Measurements from ENCODE around the gene OXGR1. TPM values are rescaled to one million over a fixed set of nuclear protein-coding genes. Genes with fewer than 3 reads are reported as not detected.

OXGR1 gene
- total and polyA plus RNA-seq, 2 of the 8 experiments (the other 6 are each of a cell fraction or from before 2014, with no cell fraction given), result 0.34 to 1.8 TPM

GRCh38 chr13:96963786-96964475, 30.3 kb downstream of the OXGR1 start:
- Histone ChIP-seq H3K18ac (ENCODE audit: extremely low read depth, low read length) (no peak overlapping the region), H2BK12ac (ENCODE audit: low read depth, low read length) (no peak overlapping the region), H3K79me2 (ENCODE audit: control insufficient read depth in 1 of 2, insufficient read depth in 2 of 2, low read length in 2 of 2) (no peaks in the 10 kb centered on the region), H3K79me1 (ENCODE audit: low read depth, low read length) (no peaks in the 10 kb centered on the region), H4K20me1 (replicated peaks in 1 of 2; ENCODE audit: control insufficient read depth in 1 of 2, insufficient read depth in 2 of 2, low read length in 2 of 2) (no peaks in the 10 kb centered on the region), H4K91ac (replicated peaks; ENCODE audit: insufficient read length, low read length) (no peak overlapping the region), H3K36me3 (ENCODE audit: control insufficient read depth in 2 of 4, insufficient read depth in 4 of 4, low read length in 3 of 4) (peaks cover 0 to 4% (median 0%) of the 10 kb centered on the region in 4 experiments; a peak in 1 of 8 replicates), H3K56ac (replicated peaks; ENCODE audit: insufficient read length, low read depth, low read length) (no peak overlapping the region), H3K23me2 (ENCODE audit: low read depth, low read length) (no peaks in the 10 kb centered on the region), H3K23ac (ENCODE audit: insufficient read length) (no peak overlapping the region), H2BK120ac (replicated peaks; ENCODE audit: low read depth, low read length) (no peak overlapping the region), H3K4me3 (ENCODE audit: extremely low read depth in 1 of 4, insufficient read depth in 2 of 4, low read depth in 3 of 4, low read length in 4 of 4) (no peak overlapping the region), H3K14ac (ENCODE audit: insufficient read length) (no peak overlapping the region), H2BK5ac (ENCODE audit: low read depth, low read length) (no peak overlapping the region), H2AK5ac (ENCODE audit: low read depth, low read length) (no peak overlapping the region), H3K27ac (ENCODE audit: low read depth, low read length) (no peak overlapping the region), H4K8ac (ENCODE audit: extremely low read depth, insufficient read depth, low read length) (no peak overlapping the region), H2AFZ (ENCODE audit: low read length) (no peak overlapping the region), H4K5ac (ENCODE audit: insufficient read length, low read depth, low read length) (no peak overlapping the region), H3K9me3 (ENCODE audit: insufficient read depth in 2 of 2, low read depth in 1 of 2, low read length in 1 of 2) (peaks cover 23% of the 10 kb centered on the region in 2 experiments), H3K9ac (replicated peaks in 1 of 4; ENCODE audit: extremely low read depth in 1 of 4, low read depth in 3 of 4, low read length in 3 of 4) (no peak overlapping the region), H3K4me1 (replicated peaks in 1 of 4; ENCODE audit: control insufficient read depth in 3 of 4, insufficient read depth in 4 of 4, low read length in 3 of 4) (no peaks in the 10 kb centered on the region), H2BK20ac (ENCODE audit: low read length) (no peak overlapping the region), H2BK15ac (ENCODE audit: low read length) (no peak overlapping the region), H3K4me2 (ENCODE audit: insufficient read depth in 1 of 2, low read depth in 2 of 2, low read length in 2 of 2) (no peak overlapping the region), H3K27me3 (replicated peaks in 1 of 4; ENCODE audit: control insufficient read depth in 3 of 4, extremely low read depth in 1 of 4, insufficient read depth in 3 of 4, low read length in 3 of 4) (no peaks in the 10 kb centered on the region), H3K4ac (replicated peaks; ENCODE audit: insufficient read length, low read depth, low read length) (no peak overlapping the region)
- TF ChIP-seq CHD2 (IDR thresholded peaks at IDR 0.05; ENCODE audit: low read length) (no peak), POU5F1 (IDR thresholded peaks at IDR 0.05; ENCODE audit: low read depth, low read length) (no peak), CTBP2 (IDR thresholded peaks at IDR 0.05; ENCODE audit: borderline replicate concordance, insufficient read depth, insufficient read length, low read length) (no peak), ZNF274 (IDR thresholded peaks at IDR 0.05; ENCODE audit: borderline replicate concordance, extremely low read depth, low read length) (no peak), BCL11A (IDR thresholded peaks at IDR 0.05; ENCODE audit: low read depth in 2 of 2, low read length in 2 of 2) (no peak), NANOG (IDR thresholded peaks at IDR 0.05; ENCODE audit: insufficient read depth, low read depth, low read length, poor library complexity, severe bottlenecking) (no peak), EGR1 (IDR thresholded peaks at IDR 0.05; ENCODE audit: borderline replicate concordance, low read depth, low read length) (no peak), SIX5 (IDR thresholded peaks at IDR 0.05; ENCODE audit: low read depth, low read length) (no peak)
- TF ChIP-seq, protein P1, sequence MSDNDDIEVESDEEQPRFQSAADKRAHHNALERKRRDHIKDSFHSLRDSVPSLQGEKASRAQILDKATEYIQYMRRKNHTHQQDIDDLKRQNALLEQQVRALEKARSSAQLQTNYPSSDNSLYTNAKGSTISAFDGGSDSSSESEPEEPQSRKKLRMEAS (IDR thresholded peaks at IDR 0.05), result no peak
- no peak for DNase-seq (ENCODE audit: low read depth in 1 of 2, low spot score in 2 of 2)
- WGBS, 2 experiments (ENCODE audit: extremely low coverage in 1 of 2, insufficient coverage in 1 of 2, insufficient read length in 1 of 2, insufficient replicate concordance in 2 of 2, low coverage in 1 of 2, low lambda C conversion rate in 2 of 2, missing lambda C conversion rate in 1 of 2), result 91% methylated on average over 2 of the region's 2 CpGs; no CpG with 5 or more reads in 1 of the 2 experiments
- no peak for FAIRE-seq
- POLR2A ChIA-PET (ENCODE audit: partially characterized antibody), result no interaction called here
- CTCF ChIA-PET (ENCODE audit: partially characterized antibody), result no interaction called here
